Stimulated activated CD4-positive, alpha-beta T cell treated with anti-CD3 and anti-CD28 coated beads, Interleukin-4, amount 100 ng/mL, for 24 hours (primary cell): Measurements from ENCODE around the gene PROX1.
A peak's percentile ranks its signal among the peaks of the same experiment; 100 is the strongest.

ENCODE experiments used
- DNase-seq: peaks from one replicate; pipeline ENCODE4 v3.0.0-alpha.2; 2020

The PROX1 gene

DNA sequence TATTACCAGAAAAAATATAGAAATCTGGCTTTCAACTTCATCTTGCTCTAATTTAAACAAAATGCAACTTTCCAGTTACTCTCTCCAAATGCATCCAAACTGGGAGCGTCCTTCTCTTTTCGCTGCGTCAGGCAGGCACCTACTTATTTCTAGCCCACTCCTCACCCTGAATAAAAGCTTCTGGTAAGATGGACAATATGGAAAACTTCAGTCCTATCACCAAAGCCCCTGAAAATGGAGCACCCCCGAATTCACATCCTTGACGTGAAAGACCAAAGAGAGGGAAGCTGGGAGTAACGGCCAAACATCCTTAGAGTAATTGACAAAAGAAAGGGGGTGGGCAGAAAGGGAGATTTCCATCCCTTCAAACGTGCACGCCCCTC lies 5.5 kb upstream of the PROX1 start:
- no peak for DNase-seq

GRCh38 chr1:213982672-213983492 lies 4.9 kb upstream of the PROX1 start:
- no peak for DNase-seq

- no peak for DNase-seq
Measured at GRCh38 chr1:213983493-213984386, 4.0 kb upstream of the PROX1 start.

GRCh38 chr1:213984387-213985208 lies 3.2 kb upstream of the PROX1 start:
- no peak for DNase-seq

DNA sequence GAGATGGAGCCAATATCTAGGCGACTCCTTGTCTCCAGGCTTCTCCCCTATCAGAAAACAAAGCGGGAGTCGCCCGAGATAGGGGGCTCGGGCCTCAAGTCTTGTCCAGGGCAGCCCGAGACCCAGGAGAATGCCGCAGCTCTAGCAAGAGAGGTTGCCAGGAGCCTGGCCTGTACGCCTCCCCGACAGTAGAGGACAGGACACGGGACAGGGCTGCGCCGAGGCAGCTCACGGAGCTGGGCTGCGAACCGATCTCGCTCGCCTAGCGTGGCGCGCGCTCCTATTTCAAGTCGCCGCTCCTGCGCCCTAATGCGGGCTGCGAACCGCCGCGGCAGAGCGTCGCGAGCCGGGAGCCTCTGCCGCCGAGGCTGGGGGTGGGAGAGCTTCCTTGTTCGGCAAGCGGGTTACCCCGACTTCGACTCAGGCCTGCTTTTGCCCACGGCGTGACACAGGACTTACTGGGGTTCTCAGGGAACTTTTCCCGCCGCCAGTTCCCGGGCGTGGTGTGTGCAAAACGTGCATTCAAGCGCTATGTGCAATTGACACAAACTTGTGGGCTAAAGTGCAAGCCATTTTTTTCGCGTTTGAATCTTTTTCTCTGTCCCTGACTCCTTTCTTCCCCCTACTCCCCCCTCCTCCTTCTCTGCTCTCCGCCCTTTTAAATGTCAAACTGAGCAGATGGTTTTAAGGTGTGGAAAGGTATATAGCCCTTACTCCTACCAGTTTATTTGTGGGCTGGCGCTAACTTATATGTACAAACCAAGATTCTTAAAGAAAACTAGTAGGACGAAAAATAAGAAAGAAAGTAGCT lies 2.4 kb upstream of the PROX1 start:
- no peak for DNase-seq

DNA sequence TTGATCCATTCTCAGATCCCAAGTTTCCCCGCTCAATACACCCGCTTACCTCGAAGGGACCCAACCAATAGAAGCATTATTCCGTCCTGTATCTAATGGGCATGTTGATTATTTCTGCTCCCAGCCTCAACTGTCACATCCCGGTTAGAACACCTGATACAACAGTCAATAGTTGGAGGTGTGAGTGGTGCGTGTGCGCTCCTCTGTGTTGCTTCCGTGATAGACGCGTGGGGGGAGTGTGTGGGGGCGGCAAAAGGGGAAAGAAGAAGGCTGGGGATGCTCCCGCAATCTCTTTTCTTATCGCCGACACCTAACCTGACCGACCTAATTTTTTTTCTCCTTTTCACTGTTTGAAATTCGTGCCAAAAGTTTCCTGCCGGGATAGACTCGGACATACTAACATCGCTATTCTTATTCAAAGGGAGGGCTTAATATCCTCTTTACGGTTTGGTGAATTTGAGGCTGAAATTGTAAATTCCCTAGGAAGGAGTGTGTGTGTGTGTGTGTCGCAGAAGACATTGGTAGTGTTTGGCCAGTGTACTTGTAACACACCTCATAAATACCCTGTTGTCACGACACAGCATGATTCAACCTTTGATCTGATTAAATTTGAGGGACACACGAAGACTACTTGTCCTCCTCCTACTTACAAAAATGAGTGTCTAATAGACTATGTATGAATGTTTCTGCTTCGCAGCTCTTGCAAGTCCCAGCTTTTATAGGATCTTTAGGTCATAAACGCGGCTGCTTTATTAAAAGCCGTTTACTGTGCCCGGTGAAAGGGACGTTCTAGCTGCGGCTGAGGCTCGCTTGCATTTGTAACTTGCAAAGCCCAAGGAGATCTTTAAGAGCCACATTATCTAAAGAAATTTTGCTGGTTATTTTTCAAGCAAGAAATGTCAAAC lies 1.5 kb upstream of the PROX1 start:
- no peak for DNase-seq

GRCh38 chr1:213986925-213987250 lies 885 bp upstream of the PROX1 start:
- DNase-seq: no peak

- peak; percentile 29 for DNase-seq
Measured at GRCh38 chr1:213987422-213987926, 299 bp upstream of the PROX1 start.

GRCh38 chr1:213988507-213989001 lies 781 bp downstream of the PROX1 start:
- no peak for DNase-seq

DNA sequence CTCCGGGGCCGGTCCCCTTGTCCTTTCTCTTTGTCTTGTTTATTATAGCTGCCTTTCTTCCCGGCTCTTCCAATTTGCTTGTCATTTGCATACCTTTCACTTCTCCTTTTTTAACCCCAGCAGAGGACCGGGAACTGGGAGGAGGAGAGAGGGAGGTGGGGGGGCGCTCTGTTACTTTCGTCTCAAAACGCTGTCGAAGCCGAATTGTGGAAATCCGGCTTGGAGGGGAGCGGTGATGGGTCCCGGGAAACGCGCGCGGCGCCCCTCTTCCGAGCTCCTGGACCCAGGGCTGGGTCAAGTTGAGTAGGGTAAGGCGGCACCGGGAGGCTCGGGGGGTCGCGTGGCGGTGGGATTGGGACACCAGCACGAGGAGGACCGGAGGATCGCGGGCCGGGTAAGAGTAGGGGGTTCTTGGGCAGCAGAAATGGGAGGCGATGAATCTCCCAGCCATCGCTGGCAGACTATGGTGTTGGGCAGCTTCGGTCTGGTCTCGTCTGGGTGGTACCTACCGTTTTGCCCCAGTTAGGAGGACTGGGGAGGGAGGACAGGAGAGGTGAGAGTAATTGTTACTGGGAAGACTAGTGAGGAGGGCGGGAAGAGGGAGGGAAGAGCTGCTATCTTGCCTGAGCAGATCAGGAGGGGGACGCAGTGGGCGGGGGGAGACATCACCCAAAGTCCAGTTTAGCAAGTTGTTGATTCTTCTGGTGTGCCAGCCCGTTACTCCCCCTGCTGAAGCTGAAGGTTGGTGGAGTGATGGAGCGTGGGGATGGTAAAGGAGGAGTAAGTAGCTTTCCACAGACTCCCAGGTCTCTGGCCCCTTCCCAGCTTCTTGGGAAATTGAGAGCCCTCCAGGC lies 1.5 kb downstream of the PROX1 start:
- no peak for DNase-seq

DNA sequence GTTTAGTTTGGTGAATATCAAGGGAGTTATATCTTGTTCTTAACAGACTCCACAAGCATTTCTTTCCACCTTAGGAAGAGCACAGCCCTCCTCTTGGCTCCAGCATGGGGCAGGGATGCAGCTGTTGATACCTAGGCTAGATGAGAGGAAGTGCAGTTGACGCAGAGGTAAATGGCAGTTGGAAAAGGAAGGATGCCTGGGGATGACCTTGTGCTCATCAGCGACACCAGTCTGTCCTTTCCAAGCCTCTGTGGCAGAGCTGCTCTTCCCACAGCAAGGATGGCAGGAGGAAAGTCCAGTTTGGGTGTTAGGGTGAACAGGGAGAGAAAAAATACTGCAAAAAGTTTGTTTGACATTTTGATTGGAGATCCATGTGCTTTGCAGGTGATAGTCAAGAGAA lies 6.2 kb downstream of the PROX1 start:
- DNase-seq: no peak

GRCh38 chr1:213994888-213995287 lies 7.1 kb downstream of the PROX1 start:
- DNase-seq: no peak

DNA sequence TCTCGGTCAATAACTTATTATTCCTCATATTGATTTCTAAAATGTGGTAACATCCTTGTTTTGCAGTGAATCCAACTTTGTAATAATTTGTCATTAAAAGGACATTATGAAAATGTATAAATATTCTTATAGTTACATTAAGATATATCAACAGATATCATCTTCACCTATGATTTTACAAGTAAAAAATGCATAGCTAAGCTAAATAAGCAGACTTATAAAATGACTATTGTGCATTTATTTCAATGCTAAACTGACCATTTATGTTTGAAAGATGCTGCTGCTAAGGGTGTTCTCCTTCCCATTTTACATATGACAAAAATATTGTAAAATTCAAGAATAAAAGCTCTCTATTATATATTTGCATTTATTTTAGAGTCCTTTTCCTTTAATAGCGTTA lies 7.8 kb downstream of the PROX1 start:
- DNase-seq: no peak

- no peak for DNase-seq
Measured at GRCh38 chr1:213996320-213997037, 8.7 kb downstream of the PROX1 start.

GRCh38 chr1:213997038-213997771 lies 9.4 kb downstream of the PROX1 start:
- DNase-seq: no peak

GRCh38 chr1:213997772-213998107 lies 10.0 kb downstream of the PROX1 start:
- DNase-seq: no peak

- DNase-seq: no peak
Measured at GRCh38 chr1:213998785-213999184, 11.0 kb downstream of the PROX1 start.

- DNase-seq: no peak
Measured at GRCh38 chr1:213999732-214000131, 12.0 kb downstream of the PROX1 start.

DNA sequence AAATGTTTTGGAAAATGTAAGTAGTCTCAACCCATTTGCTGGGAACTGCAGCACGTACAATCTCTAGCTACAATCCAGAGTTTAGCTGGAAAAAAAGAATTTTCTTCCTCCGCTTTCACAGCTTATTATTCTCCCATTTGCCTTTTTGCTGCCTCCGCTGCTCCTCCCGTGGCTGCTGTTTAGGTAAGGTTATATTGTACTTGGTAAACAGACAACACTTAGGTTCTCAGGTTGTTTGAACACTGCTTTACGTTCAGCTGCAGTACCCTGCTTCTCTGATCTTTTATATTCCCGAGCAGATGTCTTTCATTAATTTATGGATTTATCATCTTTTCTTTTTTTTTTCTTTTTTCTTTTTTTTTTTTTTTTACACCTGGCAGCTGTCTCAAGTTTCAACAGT lies 14.3 kb downstream of the PROX1 start:
- no peak for DNase-seq
